Heart right ventricle (tissue), 16 donors: Measurements from ENCODE around the gene CPZ. TPM values are rescaled to one million over a fixed set of nuclear protein-coding genes. Genes with fewer than 3 reads are reported as not detected.

Experiments
- ATAC-seq, 8 donors: fragments of 200-7000 bp; cut with Tn5 transposase; one replicate each; pipeline ENCODE4 v1.9.1; 2020; ENCODE audit warnings: mild to moderate bottlenecking in 8 of 8, moderate library complexity in 8 of 8, moderate number of reproducible peaks in 1 of 8
- DNase-seq, 2 donors: peaks; one replicate each; pipeline ENCODE4 v3.0.0-alpha.2; 2020
- H3K27ac ChIP-seq, 10 donors: fragments of 200-600 bp; sonication (generic) in 2 of 10; one replicate each; pipeline versions ENCODE4 v1.5.0 to v1.8.0; 2020 to 2022; ENCODE audit warnings: mild to moderate bottlenecking in 3 of 10
- H3K27me3 ChIP-seq, 7 donors: fragments of 200-600 bp; one replicate each; pipeline ENCODE4 v1.8.0; 2021 to 2022; ENCODE audit warnings: mild to moderate bottlenecking in 2 of 7
- H3K36me3 ChIP-seq, 9 donors: fragments of 200-600 bp; sonication (generic) in 1 of 9; one replicate each; pipeline versions ENCODE4 v1.5.0 to v1.8.0; 2020 to 2022; ENCODE audit warnings: mild to moderate bottlenecking in 2 of 9
- H3K4me1 ChIP-seq, 9 donors: fragments of 200-600 bp; sonication (generic) in 1 of 9; one replicate each; pipeline versions ENCODE4 v1.5.0 to v1.8.0; 2020 to 2022; ENCODE audit warnings: mild to moderate bottlenecking in 4 of 9
- H3K4me3 ChIP-seq, 10 donors: fragments of 200-600 bp; sonication (generic) in 2 of 10; one replicate each; pipeline versions ENCODE4 v1.5.0 to v1.8.0; 2020 to 2022; ENCODE audit warnings: mild to moderate bottlenecking in 7 of 10, moderate library complexity in 2 of 10
- H3K9me3 ChIP-seq, 11 donors: fragments of 200-600 bp in 10 of 11; sonication (generic) in 2 of 11; one replicate each; pipeline versions ENCODE4 v1.5.0 to v1.8.0; 2013 to 2022; ENCODE audit warnings: mild to moderate bottlenecking in 2 of 11, control low read depth in 1 of 11, moderate library complexity in 1 of 11
- WGBS, 2 donors: extraction: QIAGEN DNeasy Blood & Tissue Kit; methylation state at CpG; one replicate each; pipeline ENCODE4 v1.1.7; 2013; ENCODE audit warnings: inconsistent platforms in 1 of 2; 5-methylcytosine and 5-hydroxymethylcytosine counted together
- intact Hi-C, 10 donors: fragments of 100-400 bp; cut with DNase I; formaldehyde crosslinking; loops; one replicate each; pipeline versions ENCODE4 v1.11.1 to v1.14.2; 2022
- polyA plus RNA-seq, 2 donors: library from polyadenylated mRNA; stranded (reverse); fragments of 200-250 nt; gene quantifications; one replicate each; pipeline ENCODE4 v1.2.3, GENCODE V29; 2013
- total RNA-seq, 10 donors: library from RNA; stranded (reverse); fragmentation: NEBNext Ultra II Directional in 3 of 10; extraction: Animal tissue kit (Norgen Biotek cat#: 25700) in 3 of 10; gene quantifications; one replicate each; pipeline versions ENCODE4 v1.2.1 to v1.2.4, GENCODE V29; 2021 to 2023
- TF ChIP-seq, protein P1 (sequence below), 9 donors: fragments of 200-600 bp; sonication (generic) in 2 of 9; IDR thresholded peaks; one replicate each; pipeline versions ENCODE4 v1.5.0 to v1.8.0; 2021 to 2022; ENCODE audit warnings: antibody characterized with exemption in 9 of 9, mild to moderate bottlenecking in 5 of 9, moderate library complexity in 1 of 9
- donor health status: Arrhythmogenic right ventricular cardiomyopathy.
- donor health status: ischemic (EF 13 %, LVEDD 7.1; RV severe dilation, severe dysfunction).
- donor health status: healthy with polysubstance abuse.
- donor health status: DM: no; HTN: yes; CAD: no.
- donor health status: DM: no; HTN: no; CAD: no.
- donor health status: ischemic (EF 25% LVEDD 6.9; RV normal size, moderate dysfunction).
- donor health status: ischemic (EF 25% LVEDD 5.7; RV mildly dilated, moderate dysfunction).
- donor health status: healthy.
- donor health status: DM: yes; HTN: yes; CAD: no.
- donor health status: Ischemic cardiomyopathy.
- donor health status: ischemic (EF 35%, LVEDD 5.7; RV mildly dilated, moderate dysfunction).
- donor health status: nonischemic (EF 11% LVEDD 7.7; RV severe dilation, severe dysfunction).
- donor health status: DM: yes; HTN: yes; CAD: no.
- donor health status: PGD.
- donor health status: ischemic (EF 29% LVEDD 5.4; RV normal size, mild dysfunction).
- donor health status: nonischemic (EF 23%, LVEDD 6.1; RV moderate dilation, normal function).

The CPZ gene
- total and polyA plus RNA-seq, 12 donors: 0.12 to 0.85 (median 0.70) TPM; not detected in 5

DNA sequence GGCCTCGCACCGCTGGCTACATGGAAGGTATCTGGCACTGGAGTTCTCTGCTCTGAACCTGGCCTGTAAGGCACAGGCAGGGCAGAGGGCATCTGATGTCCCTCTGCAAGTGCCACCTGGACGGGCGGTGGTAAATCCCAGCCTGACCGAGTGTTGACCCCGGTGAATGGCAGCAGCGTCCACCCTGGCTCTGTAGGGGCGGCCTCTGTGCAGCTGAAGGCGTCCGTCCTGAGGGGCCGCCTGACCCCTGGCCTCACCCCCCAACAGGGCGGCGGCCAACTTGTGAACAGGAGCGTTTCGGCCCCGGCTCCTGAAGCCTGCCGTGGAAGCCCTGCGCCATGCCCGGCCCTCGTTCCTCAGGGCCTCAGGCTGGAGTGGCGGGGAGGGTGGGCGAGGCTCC, 51.4 kb downstream of the CPZ start:
- H3K27me3 ChIP-seq: peaks cover 0 to 74% (median 22%) of the 10 kb centered on the region in 7 donors
- DNase-seq (no peak), ATAC-seq (no peak)
- TF ChIP-seq, protein P1, sequence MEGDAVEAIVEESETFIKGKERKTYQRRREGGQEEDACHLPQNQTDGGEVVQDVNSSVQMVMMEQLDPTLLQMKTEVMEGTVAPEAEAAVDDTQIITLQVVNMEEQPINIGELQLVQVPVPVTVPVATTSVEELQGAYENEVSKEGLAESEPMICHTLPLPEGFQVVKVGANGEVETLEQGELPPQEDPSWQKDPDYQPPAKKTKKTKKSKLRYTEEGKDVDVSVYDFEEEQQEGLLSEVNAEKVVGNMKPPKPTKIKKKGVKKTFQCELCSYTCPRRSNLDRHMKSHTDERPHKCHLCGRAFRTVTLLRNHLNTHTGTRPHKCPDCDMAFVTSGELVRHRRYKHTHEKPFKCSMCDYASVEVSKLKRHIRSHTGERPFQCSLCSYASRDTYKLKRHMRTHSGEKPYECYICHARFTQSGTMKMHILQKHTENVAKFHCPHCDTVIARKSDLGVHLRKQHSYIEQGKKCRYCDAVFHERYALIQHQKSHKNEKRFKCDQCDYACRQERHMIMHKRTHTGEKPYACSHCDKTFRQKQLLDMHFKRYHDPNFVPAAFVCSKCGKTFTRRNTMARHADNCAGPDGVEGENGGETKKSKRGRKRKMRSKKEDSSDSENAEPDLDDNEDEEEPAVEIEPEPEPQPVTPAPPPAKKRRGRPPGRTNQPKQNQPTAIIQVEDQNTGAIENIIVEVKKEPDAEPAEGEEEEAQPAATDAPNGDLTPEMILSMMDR (IDR thresholded peaks at IDR 0.05): no peak
- H3K27ac ChIP-seq: no peak overlapping the region
- intact Hi-C loops: no loop called here
- 82% methylated on average over 21 to 22 of the region's 22 CpGs for WGBS, 2 donors
- H3K9me3 ChIP-seq: no peaks in the 10 kb centered on the region
- no peak overlapping the region for H3K4me3 ChIP-seq
- no peaks in the 10 kb centered on the region for H3K4me1 ChIP-seq
- no peaks in the 10 kb centered on the region for H3K36me3 ChIP-seq

DNA sequence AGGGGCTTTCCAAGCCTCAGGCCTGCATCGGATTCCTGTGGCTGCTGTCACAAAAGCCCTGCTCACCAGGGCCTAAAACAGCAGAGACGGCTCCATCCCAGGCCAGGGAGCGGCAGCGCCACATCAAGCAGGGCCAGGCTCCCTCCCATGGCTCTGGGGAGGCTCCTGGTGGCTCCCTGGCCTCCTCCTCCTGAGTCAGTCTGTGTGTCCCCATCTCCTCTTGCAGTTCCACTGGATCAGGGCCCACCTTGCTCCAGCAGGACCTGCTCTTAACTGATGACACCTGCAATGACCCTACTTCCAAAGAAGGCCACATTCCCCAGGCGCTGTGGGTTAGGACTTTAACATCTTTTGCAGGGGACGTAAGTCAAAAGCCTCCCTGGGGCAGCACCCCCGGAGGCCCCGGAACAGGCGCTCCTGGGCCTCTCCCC, 51.9 kb downstream of the CPZ start:
- TF ChIP-seq, protein P1 (IDR thresholded peaks at IDR 0.05): no peak
- WGBS, 2 donors: 73 to 81% methylated on average over 9 of the region's 9 CpGs
- intact Hi-C loops: no loop called here

DNA sequence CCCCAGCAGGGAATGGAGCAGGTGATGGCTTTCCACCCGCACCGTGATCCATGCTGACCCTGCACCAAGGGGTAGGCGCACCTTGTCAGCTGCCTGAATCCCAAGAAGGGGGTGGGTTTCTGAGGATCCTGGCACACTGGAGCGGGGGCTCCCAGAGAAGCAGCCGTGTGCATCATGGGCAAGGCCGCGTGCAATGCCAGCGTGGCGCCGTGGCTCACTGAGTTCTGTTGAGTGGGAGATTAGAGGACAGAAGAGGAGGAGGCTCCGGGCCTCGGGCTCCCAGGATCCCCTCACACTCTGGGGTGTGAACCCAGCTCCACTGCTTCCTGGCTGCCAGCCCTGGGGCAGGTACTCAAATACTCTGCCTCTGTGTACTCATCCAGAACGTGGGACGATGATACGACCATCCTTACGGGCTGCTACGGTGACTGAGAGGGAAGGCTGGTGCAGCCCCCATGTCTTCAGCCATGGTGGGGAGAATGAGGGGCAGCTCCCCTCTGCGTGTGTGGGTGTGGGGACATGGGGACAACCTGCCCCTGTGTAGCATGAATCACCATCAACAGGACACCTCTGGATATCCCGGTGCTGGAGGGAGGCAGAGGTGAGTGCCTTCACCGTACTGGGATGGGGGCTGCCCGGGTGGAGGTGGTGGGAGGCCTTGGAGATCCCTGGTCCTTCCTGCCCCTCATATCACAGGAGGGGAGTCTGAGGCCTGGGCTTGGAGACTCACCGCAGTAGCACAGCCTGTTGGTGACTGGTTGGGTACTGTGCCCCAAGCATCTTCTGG, 52.6 kb downstream of the CPZ start:
- Histone ChIP-seq H3K27ac (no peak overlapping the region), H3K9me3 (no peaks in the 10 kb centered on the region), H3K36me3 (no peaks in the 10 kb centered on the region), H3K4me3 (no peak overlapping the region), H3K27me3 (peaks cover 0 to 75% (median 21%) of the 10 kb centered on the region in 7 donors), H3K4me1 (no peaks in the 10 kb centered on the region)
- intact Hi-C loops: no loop called here
- WGBS, 2 donors: 85 to 86% methylated on average over 22 of the region's 22 CpGs
- TF ChIP-seq, protein P1 (IDR thresholded peaks at IDR 0.05): no peak
- DNase-seq: no peak
- no peak for ATAC-seq

More for the DNA sequence above, 51.9 kb downstream of the CPZ start:
- peaks cover 0 to 74% (median 24%) of the 10 kb centered on the region in 7 donors for H3K27me3 ChIP-seq
- ATAC-seq (no peak), DNase-seq (no peak)
- H3K4me1 ChIP-seq: no peaks in the 10 kb centered on the region
- H3K36me3 ChIP-seq: no peaks in the 10 kb centered on the region
- no peak overlapping the region for H3K27ac ChIP-seq
- H3K9me3 ChIP-seq: no peaks in the 10 kb centered on the region
- H3K4me3 ChIP-seq: no peak overlapping the region

DNA sequence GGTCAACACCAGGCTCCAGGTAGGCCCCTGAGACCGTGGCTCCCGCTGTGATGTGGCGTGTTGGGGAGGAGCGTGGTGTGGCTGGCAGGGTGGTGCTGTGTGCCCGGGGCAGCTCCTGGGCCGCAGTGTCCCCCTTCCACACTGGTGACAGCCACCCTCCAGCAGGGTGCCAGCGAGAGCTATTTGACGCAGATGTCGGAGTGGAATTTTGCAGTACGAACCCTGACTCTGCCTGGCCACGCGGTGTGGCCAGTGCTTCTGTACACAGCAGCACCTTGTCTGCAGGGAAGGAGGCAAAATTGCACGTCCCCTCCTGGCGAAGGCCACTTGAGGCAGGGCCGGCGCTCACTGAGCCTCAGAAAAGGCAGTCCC, 53.2 kb downstream of the CPZ start:
- Histone ChIP-seq H3K27me3 (peaks cover 0 to 76% (median 24%) of the 10 kb centered on the region in 7 donors), H3K27ac (no peak overlapping the region), H3K36me3 (no peaks in the 10 kb centered on the region), H3K4me1 (no peaks in the 10 kb centered on the region), H3K4me3 (no peak overlapping the region), H3K9me3 (no peaks in the 10 kb centered on the region)
- no peak for ATAC-seq
- TF ChIP-seq, protein P1 (IDR thresholded peaks at IDR 0.05): no peak
- 79 to 89% methylated on average over 16 of the region's 16 CpGs for WGBS, 2 donors
- intact Hi-C loops: no loop called here
- no peak for DNase-seq
